Daoy (cell line): ENCODE results near the gene EPHB1. TPM values are rescaled to one million over a fixed set of nuclear protein-coding genes. Genes with fewer than 3 reads are reported as not detected.

Experiments used
- DNase-seq: peaks from one replicate; pipeline ENCODE4 v3.0.0-alpha.2; 2015; ENCODE audit warnings: low read depth
- total RNA-seq: library from RNA; depleted of rRNA; stranded (reverse); fragments of >200 nt; shearing (Covaris generic); gene quantifications from 2 replicates; pipeline ENCODE4 v1.2.3, GENCODE V29; 2014

EPHB1 gene
- total RNA-seq, 1 experiment from 2014 or later: 2.5 TPM

DNA sequence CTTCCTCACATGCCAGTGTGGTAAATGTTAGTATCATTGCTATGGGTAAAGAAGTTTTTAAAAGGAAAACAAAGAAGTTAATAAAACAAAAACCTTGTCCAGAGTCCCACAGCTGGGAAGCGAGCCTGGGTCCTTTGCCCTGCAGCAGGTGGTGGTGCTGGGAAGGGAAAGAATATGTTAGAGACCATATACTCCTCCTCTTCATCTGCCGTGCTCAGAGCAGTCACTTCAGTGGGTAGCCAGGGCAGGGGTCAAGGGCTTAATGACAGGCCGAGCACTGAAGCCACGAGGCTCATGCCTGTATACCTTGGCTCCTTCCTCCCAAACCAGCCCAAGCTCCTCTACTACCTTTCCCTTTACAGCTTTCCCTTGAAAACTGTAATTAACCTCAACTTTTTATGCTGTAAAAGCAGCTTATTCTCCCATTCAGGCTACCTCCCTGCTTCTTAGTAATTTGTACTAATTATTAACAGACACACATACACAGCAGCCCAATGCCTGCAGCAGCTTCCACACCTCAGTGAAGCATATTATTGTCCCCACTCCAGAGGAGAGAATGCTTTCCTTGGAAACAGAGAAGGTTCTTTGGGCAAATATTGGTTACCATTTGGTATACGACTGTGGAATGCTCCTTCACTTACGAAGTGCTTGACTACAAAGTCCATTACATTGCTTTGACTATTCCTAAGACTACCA lies 362.1 kb downstream of the EPHB1 start:
- DNase-seq: no peak

DNA sequence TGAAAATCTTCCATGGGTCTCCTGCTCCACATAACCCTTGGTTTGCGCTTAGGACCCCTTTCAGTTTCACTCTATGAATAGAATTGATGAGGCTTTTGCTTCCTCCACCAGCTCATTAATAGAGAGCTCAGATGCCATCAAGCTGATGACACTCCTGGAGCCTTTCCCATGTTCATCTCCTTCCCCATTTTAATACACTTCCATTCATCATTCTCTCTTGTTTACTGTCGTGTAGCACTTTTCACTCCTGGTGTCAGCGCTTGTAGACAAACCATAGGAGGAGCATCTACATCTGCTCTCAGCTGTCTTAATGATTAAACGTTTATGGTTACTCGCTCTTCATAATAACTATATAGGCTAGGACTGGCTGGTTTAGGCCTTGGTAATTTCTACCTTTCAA lies 363.5 kb downstream of the EPHB1 start:
- DNase-seq: no peak

DNA sequence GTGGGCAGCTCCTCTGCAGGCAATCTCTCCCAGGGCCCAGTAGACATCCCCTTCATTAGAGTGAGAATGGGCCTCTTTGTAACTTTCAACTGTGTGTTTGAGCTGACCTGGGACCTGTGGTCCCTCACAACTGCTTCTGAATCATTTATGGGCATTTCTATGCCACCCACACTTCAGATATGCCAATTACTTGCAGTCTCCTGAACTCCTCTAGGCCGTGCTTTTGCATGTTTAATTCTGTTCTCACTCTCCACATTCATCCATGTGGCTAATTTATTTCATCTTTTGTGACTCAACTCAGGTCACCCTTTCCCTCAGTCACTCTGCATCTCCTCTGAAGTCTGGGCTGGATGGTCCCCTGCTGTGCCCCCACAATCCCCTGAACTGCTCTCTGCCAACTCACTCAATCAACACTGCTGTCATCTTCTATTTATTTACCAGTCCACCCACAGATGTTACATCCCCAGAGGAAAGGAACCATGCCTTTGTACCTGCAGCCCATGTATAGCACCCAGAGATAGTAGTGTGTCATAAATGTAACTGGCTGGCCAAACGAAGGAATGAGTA lies 364.7 kb downstream of the EPHB1 start:
- DNase-seq: peak; percentile 53

DNA sequence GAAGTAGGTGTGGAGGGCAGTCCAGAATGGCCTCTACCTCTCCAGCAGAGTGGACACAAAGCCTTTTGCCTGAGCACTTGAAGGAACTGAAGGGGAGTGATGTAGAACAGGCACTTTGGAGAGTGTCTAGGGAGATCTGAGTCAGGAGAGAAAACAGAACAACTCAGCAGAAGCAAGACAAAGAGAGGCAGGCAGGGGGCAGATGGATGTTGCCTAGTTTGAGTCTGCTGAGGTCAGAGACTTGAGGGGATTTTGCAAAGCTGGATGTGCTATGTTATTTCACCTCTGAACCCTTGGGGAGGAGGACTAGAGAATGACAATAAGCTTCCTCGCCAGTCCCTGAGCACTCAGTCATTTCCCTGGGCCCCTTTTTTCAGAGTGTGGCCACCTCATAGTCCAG lies 366.4 kb downstream of the EPHB1 start:
- no peak for DNase-seq

DNA sequence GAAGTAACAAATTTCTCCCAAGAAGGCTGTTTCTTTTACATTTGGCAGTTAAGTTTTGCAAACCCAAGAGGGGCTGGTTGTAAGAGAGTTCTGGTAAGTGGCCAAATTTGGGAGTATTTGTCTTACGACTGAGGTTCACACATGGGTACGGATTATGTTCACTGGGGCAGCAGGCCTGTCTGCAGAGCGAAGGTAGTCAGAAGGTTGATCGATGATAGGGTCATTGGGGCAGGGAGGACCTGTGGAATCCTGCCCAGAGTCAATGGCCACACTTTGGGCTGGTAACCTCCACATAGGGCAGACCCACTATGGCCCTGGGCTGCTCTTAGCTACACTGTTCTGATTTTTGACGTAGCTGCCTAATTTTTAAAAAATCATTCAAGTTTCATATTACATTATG lies 368.6 kb downstream of the EPHB1 start:
- no peak for DNase-seq

DNA sequence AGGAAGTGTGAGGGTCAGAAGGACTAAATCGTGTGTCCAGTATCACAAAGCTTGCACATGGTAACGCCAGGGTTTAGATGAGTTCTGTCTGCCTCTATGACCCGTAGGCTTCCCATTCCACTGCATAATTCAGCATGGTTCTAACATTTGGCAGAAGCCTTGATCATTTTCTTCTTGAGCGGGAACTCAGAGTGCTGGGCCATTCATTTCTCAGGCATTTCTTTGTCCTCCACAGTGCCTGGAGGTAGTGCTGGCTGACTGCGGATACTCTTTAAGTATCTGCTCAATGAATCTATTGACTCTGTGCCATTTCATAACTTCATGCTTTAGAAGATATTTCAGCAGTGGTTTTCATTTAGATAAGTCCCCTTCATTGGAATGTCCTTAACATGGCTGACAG lies 370.2 kb downstream of the EPHB1 start:
- no peak for DNase-seq

DNA sequence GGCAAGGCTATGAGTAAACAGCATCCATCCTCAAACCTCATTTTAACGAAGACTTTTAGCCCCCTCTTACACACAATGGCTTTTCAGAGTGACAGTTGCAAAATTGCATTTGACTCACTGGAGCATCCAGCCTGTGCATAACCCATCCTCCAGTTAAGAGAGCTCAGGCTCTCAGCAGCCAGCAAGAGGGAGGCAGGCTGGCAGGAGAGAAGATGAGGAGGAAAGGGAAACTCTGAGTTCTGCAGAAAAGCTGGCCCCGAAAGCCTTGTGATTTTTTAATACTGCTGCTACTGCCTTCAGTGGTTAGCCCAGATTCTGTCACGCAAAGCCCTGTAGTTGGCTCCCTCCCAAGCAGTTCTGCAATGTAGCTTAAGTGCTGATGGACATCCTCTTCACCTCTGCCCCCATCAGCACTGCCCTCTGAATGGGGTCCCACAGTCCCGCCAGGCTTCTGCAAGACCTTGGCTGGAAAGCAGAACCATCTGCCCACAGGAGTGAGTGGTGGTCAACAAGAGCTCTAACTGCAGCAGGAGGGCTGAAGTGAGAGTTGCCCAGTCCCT lies 371.3 kb downstream of the EPHB1 start:
- no peak for DNase-seq

DNA sequence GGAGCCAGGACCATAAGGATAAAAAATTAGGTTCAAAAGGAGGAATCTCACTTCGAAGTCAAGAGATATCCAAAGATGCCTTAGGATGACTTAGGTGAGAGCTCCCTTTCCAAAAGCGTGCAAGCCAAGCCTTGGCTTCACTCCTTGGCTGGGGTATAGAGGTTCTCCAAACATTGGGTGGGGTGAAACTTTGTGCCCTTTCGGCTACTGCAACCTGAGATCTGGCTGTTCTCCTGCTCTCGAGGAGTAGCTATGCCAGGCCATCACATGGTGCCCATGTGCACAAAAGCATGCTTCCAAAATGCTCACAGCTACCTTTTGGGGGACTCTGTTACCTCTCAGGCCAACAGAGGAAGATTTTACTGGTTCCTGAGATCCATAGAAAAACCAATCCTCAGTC lies 373.8 kb downstream of the EPHB1 start:
- DNase-seq: no peak

DNA sequence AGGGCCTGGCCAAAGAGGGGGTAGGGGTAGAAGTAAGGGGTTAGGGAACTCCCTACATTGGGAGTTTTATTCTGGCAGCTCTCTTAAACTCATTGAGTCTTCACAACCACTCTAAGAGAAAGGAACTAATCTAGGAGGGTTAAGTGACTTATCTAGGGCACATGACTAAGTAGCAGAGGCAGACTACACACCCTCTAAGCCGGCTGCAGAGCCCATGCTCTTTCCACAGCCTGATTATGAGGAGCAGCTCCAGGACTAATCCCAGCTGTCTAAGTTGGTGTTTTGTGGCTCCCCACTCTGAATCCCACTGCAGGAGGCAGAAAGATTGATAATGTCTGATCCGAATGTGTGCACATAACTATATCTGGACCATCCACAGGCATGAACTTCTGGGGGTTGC lies 374.6 kb downstream of the EPHB1 start:
- DNase-seq: no peak

DNA sequence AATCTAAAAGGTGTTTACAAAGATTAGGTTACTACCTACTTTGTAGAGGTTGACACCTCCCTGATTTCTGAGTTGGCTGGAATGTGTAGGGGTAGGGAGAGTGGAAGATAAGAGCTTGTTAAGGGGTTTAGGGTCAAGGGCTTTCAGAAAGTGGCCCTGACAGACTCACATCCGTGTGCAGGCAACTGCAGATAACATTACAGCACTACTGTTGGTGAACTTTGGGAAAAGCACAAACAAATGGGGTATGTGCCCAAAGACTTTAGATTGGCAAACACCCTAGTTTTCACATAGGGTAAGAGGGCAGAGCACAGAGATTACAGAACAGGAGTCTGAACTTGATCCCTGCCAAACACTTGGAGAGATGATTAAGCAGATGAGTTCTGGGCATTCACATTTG lies 375.7 kb downstream of the EPHB1 start:
- no peak for DNase-seq

DNA sequence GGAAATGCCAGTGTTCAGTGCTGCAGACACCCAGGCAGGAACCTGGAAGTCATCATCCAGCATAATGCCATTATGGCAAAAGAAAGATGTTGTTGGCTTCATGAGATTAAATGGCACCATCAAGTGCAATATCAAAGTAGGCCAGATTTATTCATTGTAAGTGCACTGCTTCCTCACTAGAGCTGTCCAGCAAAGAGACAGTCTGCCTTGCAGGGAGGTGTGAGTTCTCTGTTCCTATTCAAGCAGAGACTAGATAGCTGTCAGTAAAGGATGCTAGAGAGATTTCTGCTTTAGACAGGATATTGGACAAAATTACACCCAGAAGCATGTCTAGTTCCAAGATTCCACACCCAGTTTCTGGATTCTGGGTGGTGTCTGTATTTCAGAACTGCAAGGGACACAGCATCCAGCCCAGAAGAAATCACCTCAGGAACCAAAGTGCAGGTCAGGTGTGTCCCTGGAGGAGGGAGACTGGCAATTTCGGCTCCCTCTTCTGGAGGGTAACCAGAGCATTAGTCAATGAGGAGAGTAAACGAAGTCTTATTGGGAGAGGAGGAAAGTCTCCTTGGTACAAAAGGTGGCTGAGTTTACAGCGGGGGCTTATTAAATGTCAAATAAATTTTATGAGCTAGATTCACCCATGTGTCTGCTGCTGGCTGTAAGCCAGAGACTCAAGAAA lies 377.3 kb downstream of the EPHB1 start:
- no peak for DNase-seq

DNA sequence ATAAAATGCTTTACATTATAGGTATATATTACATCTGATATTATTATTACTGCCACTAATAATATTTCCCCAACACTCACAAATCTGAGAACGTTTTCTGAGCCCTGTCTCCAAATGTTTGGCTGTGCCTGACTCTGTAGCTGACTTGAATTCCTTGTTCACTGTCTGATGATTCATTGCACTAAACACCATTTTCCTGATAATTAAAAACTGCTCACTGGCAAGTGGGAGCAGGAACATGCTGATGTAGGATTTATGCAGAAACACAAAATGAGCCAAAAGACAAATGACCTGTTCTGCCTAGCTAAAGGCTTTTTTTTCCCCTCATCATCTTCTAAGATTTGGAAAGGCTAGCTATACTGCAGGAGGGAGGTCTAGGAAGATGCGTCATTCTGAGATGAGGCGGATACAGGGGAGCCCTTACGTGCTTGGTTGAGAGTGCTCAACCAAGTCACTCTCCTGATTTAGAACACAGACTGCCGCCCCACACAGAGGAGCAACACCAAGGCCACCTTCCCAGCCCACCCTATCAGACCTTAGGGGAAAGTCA lies 380.7 kb downstream of the EPHB1 start:
- no peak for DNase-seq

DNA sequence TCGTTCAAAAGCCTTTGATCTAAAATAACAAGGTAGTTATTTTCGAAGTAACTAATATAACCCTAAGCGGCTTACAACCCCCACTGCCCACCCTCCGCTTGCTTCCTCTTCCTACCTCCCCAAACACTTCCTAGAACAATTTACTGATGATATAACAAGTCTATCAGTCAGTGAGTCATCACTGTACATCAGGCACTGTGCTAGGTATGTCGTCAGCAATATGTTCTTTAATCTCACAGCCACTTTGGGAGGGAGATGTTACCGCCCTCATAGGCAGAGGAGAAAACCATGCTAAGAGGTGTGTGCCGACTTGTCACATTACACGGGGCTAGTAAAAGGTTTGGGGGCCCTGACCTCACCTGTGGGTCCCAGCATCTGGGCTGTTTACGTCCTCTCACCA lies 381.8 kb downstream of the EPHB1 start:
- no peak for DNase-seq

DNA sequence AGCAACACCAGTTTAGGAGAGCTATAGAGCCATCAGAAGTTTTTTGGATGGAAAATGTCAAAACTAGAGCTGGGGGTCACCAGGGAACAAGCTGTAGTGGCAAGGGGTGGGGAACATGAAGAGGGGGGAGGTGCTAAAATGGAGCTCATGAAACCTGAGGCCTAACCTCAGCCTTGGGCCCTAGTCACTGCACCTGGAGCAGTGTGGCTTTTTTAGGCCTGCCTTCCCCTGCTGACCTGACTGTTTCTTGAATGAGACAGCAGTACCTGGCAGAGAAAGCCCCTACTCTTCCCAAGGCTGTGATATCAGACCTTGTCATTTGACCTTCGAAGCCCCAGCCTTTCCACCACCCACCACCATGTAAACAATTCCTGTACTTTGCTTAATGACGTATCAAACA lies 383.5 kb downstream of the EPHB1 start:
- no peak for DNase-seq

DNA sequence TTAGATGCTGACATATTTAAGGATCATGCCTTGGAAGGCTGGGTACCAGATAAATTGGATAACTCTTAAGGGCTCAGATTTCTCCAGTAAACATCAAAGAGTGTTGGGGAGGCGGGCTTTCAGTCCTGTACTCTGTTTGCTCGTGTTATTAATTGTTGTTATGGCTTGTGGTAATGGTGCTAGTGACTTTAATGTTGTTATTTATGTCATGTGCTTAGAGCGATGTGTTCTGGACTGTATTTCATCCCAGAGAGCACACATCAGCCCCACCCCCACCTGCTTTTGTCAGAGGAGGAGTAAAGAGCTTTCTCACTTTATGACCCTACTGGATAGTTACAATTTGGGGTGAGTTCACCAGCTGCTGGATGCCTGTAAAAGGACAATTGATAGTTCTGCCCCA lies 386.3 kb downstream of the EPHB1 start:
- DNase-seq: no peak

DNA sequence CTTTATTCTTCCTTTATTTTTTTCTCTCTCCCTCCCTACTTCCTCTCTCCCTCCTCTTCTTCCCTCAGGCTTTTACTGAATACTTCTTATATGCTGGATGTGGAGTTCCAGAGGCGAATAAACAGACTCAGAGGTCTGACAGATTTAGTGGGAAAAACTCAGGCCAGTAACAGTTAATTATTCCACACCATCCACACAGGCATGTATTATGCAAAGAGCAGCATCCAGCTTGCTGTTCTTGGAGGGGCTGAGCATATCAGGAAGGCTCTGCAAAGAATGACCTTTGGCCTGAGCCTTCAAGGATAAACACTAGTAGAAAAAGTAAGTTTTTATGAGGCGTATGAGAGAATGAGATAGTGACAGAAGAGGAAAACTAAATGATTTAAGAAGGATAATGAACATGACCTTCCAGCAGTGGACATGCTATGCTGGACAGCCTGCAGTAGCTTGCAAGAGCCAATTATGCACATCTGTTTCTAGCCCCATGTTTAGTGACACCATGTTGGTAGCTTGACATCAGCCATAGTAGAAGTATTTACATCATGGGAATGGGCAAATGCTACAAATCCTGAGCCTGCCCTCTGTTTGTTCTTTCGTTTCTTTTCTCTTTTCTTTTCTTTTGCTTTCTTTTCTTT lies 387.4 kb downstream of the EPHB1 start:
- no peak for DNase-seq

DNA sequence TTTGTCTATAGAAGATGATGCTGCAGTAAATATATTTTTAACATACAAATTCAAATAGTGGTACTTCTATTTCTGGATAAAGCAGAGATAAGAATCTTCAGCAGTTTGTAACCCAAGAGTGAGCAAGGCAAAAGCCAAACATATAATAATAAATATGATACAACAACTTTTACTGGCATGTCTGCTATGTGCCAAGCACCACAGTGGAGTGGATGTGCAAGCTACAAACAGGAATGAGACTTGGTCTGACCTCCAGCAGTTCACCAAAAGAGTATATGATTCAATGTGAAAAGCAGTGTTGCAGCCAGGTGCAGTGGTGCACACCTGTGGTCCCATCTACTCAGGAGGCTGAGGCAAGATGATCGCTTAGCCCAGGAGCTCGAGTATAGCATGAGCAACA lies 395.6 kb downstream of the EPHB1 start:
- DNase-seq: no peak

DNA sequence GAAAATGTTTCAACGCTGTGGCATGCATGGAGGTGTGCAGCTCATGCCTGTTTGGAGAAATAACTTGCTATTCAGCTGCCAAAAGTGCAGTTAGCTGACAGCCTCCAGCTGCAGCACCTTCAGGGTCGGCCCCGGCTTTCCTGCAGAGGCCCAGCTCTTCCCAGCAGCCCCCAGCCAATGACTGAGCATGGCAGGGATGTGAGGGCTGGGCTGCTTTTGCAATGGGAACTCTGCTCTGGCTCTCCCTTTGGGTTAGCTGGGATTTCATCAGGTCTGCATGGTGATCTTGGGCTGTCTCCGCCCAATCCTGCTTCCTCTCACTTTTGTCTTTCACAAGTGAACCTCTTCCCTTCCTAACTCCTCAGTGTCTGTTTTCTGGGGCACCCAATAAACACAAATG lies 396.6 kb downstream of the EPHB1 start:
- no peak for DNase-seq

DNA sequence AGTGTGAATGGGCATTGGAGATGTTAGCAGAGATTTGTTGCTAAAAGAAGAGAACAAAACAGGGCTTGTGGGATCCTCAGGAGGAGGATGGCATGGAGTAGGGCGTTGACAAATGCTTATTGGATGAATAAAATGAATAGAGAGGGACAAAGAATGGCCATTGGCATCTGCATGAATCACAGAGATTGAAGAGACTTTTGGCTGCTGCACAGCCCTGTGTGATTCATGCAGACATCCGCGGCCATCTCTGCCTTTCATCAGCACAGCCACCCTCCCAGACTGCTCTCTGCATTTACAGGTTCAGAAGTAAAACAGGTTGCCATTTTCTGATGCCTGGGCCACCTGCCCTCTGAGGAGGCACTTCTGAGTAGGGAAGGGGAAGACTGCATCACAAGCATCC lies 397.9 kb downstream of the EPHB1 start:
- peak; percentile 20 for DNase-seq

DNA sequence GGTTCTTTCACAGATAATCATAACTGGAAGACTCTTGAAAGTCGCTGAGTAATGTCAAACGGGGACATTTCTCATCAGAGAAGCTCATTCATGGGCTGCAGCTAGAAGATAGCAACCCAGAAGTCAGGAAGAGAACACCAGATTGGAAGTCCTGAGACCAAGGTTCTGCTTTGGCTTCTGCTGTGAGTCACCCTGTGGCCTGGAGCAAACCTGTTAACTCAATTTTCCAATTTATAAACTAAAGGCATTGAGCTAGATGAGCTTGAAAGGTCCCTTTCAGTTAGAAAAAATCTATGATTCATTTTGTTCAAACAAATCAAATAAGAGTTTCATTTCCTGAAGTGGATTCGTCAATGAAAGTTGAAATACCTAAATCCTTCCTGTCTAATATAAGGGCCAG lies 402.2 kb downstream of the EPHB1 start:
- peak; percentile 49 for DNase-seq

DNA sequence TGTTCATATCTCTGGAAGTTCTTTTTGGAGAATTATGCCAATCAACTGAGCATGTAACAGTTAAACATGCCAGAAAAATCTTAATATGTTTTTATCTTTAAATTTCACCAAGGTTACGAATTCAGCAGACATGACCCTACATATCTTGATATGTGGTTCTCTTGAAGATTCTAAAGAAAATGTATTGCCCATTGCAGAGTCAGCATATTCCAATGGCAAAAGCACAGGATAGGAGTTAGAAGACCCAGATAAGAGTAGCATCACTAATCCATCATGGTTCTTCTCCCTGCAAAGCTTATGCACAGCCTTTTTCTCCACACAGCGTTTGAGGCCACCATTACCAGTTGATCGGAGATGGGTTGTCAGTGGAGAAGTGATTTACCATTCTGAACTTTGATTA lies 402.8 kb downstream of the EPHB1 start:
- DNase-seq: no peak

DNA sequence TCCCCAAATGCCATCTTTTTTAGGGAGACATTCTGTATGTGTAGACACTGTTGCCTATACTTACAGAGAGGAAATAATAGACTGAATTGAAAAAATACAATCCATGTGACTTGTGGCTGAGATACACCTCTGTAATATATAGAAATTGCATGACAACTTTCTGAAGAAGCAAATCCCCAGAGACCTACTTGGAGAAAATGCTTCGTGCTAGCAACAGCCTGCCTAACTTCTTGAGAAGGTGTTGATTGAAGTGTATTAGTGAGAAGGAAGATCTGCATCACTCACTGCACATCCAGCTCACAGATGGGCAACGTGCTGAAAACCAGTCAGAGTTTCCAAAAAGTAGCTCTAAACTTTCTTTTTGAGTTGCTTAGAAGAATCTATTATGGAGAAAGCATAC lies 404.1 kb downstream of the EPHB1 start:
- DNase-seq: no peak
